ENCODE data around the gene TOP1. TPM values are rescaled to one million over a fixed set of nuclear protein-coding genes. Genes with fewer than 3 reads are reported as not detected.
A peak's percentile ranks its signal among the peaks of the same experiment; 100 is the strongest.

Gene TOP1
- total RNA-seq, 3 donors from 2014 or later (not counting 1 experiment from before 2014, with no cell fraction given), result 32.2 to 36.3 (median 36.3) TPM

- DNase-seq (peak in 1 of 2 donors; percentile 17), ATAC-seq (no peak)
- Histone ChIP-seq H3K27ac (ENCODE audit: low read length) (no peak overlapping the region), H3K36me3 (ENCODE audit: control insufficient read depth, insufficient read depth, low read length) (no peaks in the 10 kb centered on the region), H3K27me3 (ENCODE audit: control insufficient read depth, insufficient read depth, low read length) (no peaks in the 10 kb centered on the region), H3K9me3 (ENCODE audit: control insufficient read depth, insufficient read depth, low read length) (no peaks in the 10 kb centered on the region), H3K4me1 (ENCODE audit: control insufficient read depth, insufficient read depth, low read length) (peaks cover 25% of the 10 kb centered on the region), H3K4me3 (ENCODE audit: low read length) (no peak overlapping the region)
- Mint-ChIP-seq H3K36me3 (no peaks in the 10 kb centered on the region), H3K27me3 (ENCODE audit: low read depth in 2 of 2) (no peaks in the 10 kb centered on the region), H3K9me3 (no peaks in the 10 kb centered on the region), H3K27ac (peak overlapping the region; percentile 81 to 94), H3K4me3 (peak overlapping the region; percentile 7), H3K4me1 (peaks cover 81 to 82% of the 10 kb centered on the region in 2 donors)
- WGBS (ENCODE audit: insufficient coverage), result 59% methylated on average over 2 of the region's 2 CpGs
- intact Hi-C loops (cut with micrococcal nuclease), result loop anchor here (5.0 kb wide), 1 partner anchor 36 kb away; no protein-coding TSS in a partner anchor
- no peak for TF ChIP-seq CTCF (IDR thresholded peaks at IDR 0.05)
Observed at GRCh38 chr20:41046716-41047115, 18.1 kb downstream of the TOP1 start.

GRCh38 chr20:41047279-41047974 lies 18.8 kb downstream of the TOP1 start:
- DNase-seq (no peak), ATAC-seq (peak; percentile 5 to 22 (median 17))
- Mint-ChIP-seq H3K9me3 (no peaks in the 10 kb centered on the region), H3K27ac (peak overlapping the region; percentile 81 to 94), H3K4me3 (peak overlapping the region; percentile 81), H3K36me3 (no peaks in the 10 kb centered on the region), H3K27me3 (ENCODE audit: low read depth in 2 of 2) (no peaks in the 10 kb centered on the region), H3K4me1 (peaks cover 84 to 85% of the 10 kb centered on the region in 2 donors)
- intact Hi-C loops (cut with micrococcal nuclease), result loop anchor here (5.0 kb wide), 1 partner anchor 35 kb away; no protein-coding TSS in a partner anchor
- H3K27me3 ChIP-seq (ENCODE audit: control insufficient read depth, insufficient read depth, low read length), result no peaks in the 10 kb centered on the region
- peaks cover 23% of the 10 kb centered on the region for H3K4me1 ChIP-seq (ENCODE audit: control insufficient read depth, insufficient read depth, low read length)
- peak overlapping the region; percentile 67 for H3K27ac ChIP-seq (ENCODE audit: low read length)
- H3K9me3 ChIP-seq (ENCODE audit: control insufficient read depth, insufficient read depth, low read length), result no peaks in the 10 kb centered on the region
- no peaks in the 10 kb centered on the region for H3K36me3 ChIP-seq (ENCODE audit: control insufficient read depth, insufficient read depth, low read length)
- no peak overlapping the region for H3K4me3 ChIP-seq (ENCODE audit: low read length)
- 46% methylated on average over 5 of the region's 5 CpGs for WGBS (ENCODE audit: insufficient coverage)
- no peak for TF ChIP-seq CTCF (IDR thresholded peaks at IDR 0.05)

- Mint-ChIP-seq H3K4me3 (peak overlapping the region; percentile 81), H3K4me1 (peaks cover 83 to 84% of the 10 kb centered on the region in 2 donors), H3K9me3 (no peaks in the 10 kb centered on the region), H3K27me3 (ENCODE audit: low read depth in 2 of 2) (no peaks in the 10 kb centered on the region), H3K36me3 (no peaks in the 10 kb centered on the region), H3K27ac (peak overlapping the region; percentile 81 to 94)
- DNase-seq (peak in 1 of 2 donors; percentile 63), ATAC-seq (peak; percentile 77 to 80 (median 79))
- intact Hi-C loops (cut with micrococcal nuclease), result loop anchor here (1.0 to 5.0 kb wide), 3 partner anchors 19 to 45 kb away; partner anchors contain the start of gene TOP1
- peak overlapping the region; percentile 67 for H3K27ac ChIP-seq (ENCODE audit: low read length)
- H3K9me3 ChIP-seq (ENCODE audit: control insufficient read depth, insufficient read depth, low read length), result no peaks in the 10 kb centered on the region
- peaks cover 23% of the 10 kb centered on the region for H3K4me1 ChIP-seq (ENCODE audit: control insufficient read depth, insufficient read depth, low read length)
- WGBS (ENCODE audit: insufficient coverage), result 0% methylated on average over 1 of the region's 1 CpG
- H3K4me3 ChIP-seq (ENCODE audit: low read length), result peak overlapping the region; percentile 24
- H3K27me3 ChIP-seq (ENCODE audit: control insufficient read depth, insufficient read depth, low read length), result no peaks in the 10 kb centered on the region
- no peaks in the 10 kb centered on the region for H3K36me3 ChIP-seq (ENCODE audit: control insufficient read depth, insufficient read depth, low read length)
- TF ChIP-seq CTCF (IDR thresholded peaks at IDR 0.05), result no peak
Observed at GRCh38 chr20:41047975-41048305, 19.3 kb downstream of the TOP1 start.
